ENCODE results near the gene BCR.

GRCh38 chr22:23353696-23354095, 173.4 kb downstream of the BCR start:
- no peak for TF ChIP-seq CTCF (conservative IDR thresholded peaks at IDR 0.05 in 1 of 2, IDR thresholded peaks at IDR 0.05 in 1 of 2; ENCODE audit: low read depth in 1 of 2, low read length in 2 of 2)
- TF ChIP-seq EZH2 (IDR thresholded peaks at IDR 0.05; ENCODE audit: low read length, missing control alignments), result no peak
